Measurements from ENCODE around the gene LRRC4. TPM values are rescaled to one million over a fixed set of nuclear protein-coding genes. Genes with fewer than 3 reads are reported as not detected.
A peak's percentile ranks its signal among the peaks of the same experiment; 100 is the strongest.

Gene LRRC4
- total RNA-seq, 1 experiment from 2014 or later = not detected

DNA sequence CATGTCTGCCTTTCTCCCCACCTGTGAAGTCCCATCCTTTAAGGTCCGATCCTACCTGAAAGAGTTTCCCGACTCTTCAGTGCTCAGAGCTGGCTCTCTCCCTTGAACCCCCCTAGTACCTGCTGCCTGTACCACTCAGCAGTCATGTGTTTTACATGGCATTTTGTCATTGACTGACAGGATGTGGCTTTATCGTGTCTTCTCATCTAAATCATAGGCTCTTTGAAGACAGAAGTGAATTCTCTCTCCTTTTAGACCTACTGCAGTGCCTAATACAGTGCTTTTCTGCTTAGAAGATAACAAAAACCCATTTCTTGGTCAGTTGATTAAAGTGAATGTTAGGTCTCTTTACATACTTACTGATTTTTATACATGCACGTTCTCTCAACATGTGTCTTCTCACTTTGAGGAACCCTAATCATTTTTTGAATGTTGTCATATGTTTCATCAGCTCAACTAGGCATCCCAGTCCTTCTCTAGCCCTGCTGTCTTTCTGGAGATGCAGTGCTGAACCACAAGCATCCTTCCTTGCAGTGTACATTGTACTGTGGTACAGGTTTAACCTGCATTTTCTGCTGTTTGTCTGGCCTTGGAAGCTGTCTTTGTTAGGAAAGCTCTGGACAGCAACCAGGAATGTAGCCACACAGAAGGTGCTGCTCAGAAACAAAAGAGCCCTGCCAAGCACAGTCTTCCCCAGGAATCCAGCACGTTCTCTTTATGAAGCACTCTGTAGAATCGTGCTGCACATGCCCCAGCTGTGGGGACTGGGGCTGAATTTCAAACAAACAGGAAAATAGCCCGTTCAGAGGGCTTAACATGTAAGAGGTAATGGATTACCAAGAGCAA is 28.1 kb upstream of the LRRC4 start:
- no peak for DNase-seq (ENCODE audit: low read depth)

DNA sequence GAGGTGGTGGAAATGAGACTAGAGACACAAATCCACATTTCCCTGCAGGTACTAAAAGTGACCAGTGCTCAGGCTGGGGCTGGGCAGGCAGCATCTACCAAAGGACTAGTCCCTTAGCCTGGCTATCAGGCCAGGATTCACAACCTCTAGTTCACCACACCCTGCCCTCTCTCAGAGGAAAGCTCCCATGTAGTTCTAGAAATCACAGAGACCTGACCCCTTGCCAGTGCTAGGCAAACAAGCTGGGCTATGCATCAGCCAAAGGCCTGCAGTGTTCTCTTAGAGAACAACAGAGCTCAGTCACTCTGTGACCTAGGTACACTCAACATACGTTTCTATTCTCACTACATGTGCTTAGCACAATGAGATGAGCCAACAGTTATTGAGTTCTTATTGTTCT is 26.7 kb upstream of the LRRC4 start:
- no peak for DNase-seq (ENCODE audit: low read depth)

DNA sequence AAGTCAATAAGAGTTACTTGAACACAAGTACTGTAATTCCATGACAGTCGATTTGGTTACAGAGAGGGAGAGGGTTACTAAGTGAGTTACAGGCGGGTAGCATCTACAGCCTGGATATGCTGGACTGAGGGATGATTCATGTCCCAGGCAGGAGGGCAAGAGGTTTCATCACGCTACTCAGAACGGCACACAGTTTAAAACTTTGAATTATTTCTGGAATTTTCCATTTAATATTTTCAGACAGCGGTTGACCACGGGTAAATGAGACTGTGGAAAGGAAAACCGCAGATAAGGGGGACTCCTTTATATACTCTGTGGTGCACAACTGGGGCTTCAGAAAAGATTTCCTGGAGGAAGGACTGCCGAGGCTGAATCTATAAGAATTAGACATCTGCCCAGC is 25.7 kb upstream of the LRRC4 start:
- DNase-seq (ENCODE audit: low read depth) = peak; percentile 85

DNA sequence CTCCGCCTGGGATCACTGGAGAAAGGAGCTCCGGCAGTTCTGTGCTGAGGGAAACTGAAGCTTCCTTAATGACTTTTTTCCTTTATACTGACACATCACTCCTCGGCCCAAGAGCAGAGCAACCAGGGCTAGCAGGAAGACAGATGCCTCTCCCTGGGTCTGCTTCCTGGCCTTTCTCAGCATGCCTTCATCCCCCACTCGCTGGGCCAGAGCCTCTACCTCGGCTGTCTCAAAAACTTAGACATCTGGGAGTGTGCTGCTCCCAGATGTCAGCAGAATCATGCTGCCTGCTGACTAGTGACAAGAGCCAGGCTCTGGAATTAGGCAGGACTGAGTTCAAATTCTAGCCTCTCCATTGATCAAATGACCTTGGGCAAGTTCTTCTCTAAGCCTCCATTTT is 24.4 kb upstream of the LRRC4 start:
- peak; percentile 49 for DNase-seq (ENCODE audit: low read depth)

DNA sequence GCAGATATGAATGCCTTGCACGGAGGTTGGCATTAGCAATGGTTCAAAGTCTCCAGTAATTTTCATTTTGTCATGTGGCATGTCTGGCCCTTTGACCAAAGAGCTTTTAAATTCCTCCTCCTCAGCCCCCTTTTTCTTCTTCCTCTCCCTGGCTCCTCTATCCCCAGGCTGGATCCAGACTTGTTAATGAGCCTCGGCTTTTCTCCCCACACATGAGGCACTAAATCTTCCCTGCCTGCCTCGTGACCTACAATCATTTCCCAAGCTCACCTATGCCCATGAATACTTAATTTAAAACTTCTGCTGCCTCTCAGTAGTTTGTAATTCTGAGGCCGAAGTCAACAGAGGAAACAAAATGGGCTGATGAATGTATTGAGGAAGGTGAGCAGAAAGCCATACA is 23.3 kb upstream of the LRRC4 start:
- no peak for DNase-seq (ENCODE audit: low read depth)

DNA sequence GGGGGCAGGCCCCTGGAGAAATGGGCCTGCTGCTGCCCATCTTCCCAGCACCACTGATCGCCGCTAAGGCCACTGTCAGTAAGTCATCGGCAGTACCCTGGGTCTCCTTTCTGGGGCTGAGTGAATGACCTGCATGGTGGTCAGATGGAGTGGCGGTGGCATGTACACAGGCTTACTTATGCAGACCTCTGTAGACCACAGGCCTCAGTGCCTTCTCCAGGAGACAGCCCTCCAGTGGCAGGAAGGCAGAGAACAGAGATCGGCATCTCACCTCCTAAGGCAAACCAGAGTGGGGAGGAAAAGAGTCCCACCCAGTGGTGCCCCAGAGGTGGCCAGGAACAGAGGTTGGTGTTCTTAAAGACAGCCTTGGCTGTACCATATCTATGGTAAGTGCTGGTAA is 22.8 kb upstream of the LRRC4 start:
- DNase-seq (ENCODE audit: low read depth) = no peak

DNA sequence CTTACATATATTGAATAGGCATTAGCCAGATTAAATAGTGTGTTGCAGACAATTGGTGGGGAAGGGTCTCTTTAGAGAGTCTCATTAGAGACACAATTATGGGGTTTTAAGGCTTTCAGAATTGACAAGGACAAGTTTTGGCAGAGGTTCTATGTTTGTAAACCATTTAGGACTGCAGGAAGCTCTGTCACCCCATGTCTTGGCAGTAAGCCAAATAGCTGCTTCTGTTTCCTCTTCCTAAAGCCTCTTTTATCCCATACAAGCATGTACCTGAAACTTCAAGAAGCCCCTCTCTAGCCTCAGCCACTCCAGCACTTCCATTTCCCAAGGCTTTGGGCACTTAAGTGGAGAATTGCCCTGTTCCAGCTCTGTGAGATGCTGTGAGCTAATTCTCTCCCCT is 21.8 kb upstream of the LRRC4 start:
- peak; percentile 39 for DNase-seq (ENCODE audit: low read depth)

DNA sequence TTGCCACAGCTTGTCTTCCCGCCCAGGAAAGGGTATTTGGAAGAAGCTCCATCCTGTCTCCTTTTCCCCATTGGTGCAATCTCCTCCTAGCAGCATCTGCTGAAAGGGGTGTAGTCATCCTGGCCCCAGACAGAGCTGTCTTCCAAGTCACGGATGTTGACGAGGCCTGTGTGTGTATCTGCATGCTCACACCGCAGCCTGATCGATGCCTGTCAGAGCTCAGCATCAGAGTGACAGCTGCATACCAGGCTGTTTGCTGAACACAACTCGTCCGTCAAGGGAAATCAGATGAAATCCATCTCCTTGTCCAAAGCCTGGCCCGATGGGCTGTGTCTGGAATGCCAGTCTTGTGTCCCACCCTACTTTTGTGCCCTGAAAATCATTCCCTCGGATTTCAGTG is 21.2 kb upstream of the LRRC4 start:
- no peak for DNase-seq (ENCODE audit: low read depth)

DNA sequence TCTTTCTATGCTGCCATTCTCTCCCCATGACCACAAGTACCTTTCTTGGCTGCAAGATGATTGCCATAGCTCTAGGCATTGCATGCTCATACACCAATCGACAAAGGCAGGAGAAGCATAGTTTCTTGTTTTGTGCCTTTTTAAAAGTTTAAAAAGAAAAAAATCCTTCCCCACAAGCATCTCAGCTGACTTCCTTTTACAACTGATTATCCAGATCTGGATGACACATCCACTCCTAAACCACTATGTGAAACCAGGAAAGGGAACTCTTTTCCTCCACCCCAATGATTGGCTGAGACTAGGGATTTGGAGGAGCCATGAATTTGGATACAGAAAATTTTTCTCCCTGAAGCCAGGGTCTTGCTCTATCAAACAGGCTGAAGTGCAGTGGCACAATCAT is 14.5 kb upstream of the LRRC4 start:
- peak; percentile 63 for DNase-seq (ENCODE audit: low read depth)

DNA sequence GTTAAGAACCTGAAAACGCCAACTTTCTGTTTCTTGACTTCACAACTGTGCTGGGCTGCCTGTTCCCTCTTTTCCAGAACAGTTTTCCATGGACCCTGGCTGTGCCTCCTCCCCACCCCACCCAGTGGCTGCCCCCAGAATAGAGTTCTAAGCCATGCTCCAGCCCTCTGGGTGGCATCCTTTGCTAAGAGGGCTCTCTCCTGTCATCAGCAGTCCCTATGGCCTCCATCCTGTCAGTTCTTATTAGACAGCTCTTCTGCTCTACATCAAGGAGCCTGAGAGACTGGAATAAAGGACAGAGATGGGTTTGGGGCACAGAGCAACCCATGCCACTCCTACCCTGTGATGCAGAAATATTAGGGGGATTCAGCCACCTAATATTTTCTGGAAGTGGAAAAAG is 13.9 kb upstream of the LRRC4 start:
- no peak for DNase-seq (ENCODE audit: low read depth)

DNA sequence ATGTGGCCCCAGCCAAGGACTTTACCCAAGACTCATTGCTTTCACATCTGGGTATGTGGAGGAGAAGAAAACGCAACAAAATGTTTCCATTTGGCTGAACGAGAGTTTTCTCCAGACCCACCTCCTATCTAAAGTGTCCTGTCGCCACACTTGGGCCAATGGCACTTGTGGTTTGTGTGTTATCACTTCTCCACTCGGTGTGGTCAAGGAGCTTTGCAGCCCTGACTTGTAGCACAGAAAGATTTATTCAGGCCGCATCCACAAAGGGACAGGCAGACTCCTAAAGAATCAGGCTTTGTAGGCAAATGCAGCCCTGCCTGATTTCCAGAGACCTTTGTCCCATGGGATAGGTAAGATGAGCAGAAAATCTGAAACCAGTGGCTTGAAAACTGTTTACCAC is 12.8 kb upstream of the LRRC4 start:
- no peak for DNase-seq (ENCODE audit: low read depth)

DNA sequence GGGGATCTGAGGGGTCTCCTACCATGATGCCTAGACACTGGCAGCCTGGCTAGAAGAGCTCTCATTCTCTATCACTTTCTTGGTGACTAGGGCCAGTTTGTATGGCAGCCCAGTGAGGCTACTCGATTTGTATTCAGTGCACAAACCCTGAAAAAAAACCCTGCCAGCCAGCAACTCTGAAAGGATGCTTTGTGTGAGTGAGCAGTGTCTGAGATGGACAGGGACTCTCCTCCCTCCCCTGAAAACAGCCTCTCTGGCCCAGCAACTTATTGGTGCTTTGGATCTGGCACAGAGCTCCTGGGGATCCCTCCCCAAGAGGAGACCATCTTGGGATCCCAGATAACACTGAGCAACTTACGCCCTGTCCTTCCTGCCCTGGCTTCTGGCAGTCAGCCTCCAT is 10.8 kb upstream of the LRRC4 start:
- no peak for DNase-seq (ENCODE audit: low read depth)

DNA sequence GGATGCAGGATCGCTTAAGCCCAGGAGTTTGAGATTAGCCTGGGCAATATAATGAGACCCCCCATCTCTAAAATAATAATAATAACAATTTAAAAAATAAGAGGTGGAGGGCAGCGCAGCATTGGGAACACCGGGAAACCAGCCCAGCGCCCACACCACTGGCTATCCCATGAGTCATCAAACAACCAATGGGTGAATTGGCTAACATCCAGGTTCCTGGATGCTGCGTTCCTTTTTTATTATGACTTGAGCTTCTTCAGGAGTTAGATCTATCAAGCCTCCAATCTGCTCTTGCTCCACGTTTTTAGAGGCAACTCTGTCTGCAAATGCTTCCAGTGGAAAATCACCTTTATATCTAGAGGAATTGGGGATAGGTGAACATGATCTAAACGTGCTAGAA is 10.0 kb upstream of the LRRC4 start:
- DNase-seq (ENCODE audit: low read depth) = peak; percentile 85

DNA sequence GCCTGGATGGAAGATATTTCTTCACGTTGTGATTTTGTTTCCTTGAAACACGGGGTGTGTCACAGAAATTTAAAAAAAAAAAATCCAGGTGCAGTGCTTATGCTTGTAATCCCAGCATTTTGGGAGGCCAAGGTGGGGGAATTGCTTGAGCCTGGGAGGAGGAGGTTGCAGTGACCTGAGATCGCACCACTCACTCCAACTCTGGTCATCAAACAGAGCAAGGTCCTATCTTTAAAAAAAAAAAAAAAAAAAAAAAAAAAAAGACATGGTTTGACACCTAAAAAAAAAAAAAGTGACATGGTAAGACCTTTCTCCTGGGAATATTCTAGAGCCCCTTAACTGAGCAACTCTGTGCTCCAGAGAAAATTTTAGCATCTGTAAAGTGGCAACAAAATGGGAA is 9.0 kb upstream of the LRRC4 start:
- DNase-seq (ENCODE audit: low read depth) = no peak

DNA sequence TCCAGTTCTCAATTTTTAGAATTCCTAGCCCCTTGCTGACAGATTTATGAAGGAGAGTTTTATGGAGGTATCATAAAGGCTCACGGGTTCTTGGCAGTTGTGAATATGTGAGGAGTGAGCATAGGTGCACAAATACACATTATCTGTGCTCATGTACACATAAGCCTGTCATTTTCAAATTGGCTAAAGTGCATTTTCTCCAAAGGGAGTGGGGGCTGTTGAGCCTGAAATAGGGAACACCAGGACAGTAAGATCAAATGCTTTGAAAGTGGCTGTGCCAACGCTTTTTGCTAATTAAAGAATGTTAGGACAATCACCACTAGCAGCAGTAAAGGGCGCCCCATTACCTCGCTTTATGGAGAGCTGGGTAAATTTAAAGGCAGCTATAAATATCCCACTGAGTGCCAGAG is 8.3 kb upstream of the LRRC4 start:
- DNase-seq (ENCODE audit: low read depth) = no peak

DNA sequence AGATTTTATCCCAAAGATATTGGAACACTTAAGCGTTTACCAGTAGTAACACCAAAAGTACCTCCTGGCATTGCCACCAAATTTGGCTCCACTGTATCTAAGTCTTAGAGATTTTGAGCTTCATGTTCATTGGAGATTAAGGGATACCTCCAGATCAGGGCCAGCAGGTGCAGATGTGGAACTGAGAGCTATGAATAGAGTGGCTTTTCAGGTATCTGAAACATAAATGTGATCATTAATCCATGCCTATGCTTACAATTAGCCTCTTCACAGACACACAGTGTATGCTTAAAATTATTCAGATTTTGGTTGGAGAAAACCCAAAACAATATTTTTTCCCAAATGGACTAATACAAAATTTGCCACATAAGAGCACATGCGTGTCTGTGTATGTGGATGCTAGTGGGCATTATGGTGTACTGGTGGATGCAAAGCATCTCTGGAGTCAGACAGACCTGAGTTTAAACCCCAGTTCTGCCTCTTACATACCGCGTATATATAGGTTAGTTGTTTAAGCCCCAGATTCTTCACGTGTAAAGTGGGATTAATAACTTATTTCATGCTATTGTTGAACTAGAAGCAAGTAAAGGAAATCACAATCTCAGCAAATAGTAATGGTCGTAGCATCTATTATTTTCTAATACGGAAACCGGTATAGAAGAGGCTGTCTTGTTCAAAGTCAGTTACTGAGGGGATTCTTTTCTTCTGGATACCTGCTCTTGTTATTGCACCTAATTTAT is 6.8 kb upstream of the LRRC4 start:
- DNase-seq (ENCODE audit: low read depth) = no peak

DNA sequence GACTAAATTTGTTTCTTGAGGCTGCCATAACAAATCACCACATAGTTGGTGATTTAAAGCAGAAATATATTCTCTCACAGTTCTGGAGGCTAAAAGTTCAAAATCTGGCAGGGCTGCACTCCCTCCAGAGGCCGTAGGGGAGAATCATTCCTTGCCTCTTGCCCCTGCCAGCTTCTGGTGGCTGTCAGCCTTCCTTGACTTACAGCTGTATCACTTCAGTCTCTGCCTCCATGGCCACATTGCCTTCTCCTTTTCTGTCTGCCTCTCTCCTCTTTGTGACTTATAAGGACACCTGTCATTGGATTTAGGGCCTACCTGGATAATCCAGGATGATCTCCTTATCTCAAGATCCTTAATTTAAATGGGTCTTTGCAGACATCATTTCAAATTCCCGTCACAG is 5.8 kb upstream of the LRRC4 start:
- no peak for DNase-seq (ENCODE audit: low read depth)

DNA sequence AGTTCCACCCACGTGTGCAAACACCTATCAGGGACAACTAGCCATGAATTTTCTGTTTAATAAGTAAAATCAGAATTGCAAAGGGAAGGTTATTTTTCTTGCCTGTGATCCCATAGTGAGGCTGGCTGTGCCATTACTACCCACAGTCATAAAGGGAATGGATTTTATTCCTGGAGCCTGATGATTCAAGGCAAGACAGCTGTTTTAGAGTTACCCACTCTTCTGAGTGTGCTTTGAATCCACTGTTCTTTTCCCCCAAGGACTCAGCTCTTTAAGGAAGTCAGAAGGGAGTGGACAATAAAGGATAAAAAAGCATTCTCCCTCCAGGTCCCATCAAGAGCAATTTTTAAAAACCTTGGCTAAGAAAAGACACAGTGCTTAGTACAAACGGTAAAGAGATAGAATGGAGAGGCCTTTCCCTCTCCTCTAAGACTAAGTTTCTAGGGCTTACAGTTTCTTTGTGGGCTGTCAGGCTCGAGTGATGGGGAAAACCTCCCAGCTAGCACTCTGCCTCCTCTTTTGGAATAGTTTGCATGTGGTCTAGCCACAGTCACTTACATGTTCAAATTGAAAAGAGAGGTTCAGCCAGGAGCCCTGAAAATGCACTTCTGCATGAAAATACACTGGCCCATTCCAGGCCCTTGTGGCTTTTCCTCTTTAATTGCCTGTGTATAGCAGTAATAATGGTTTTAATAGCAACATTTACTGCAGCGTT is 5.1 kb upstream of the LRRC4 start:
- no peak for DNase-seq (ENCODE audit: low read depth)

DNA sequence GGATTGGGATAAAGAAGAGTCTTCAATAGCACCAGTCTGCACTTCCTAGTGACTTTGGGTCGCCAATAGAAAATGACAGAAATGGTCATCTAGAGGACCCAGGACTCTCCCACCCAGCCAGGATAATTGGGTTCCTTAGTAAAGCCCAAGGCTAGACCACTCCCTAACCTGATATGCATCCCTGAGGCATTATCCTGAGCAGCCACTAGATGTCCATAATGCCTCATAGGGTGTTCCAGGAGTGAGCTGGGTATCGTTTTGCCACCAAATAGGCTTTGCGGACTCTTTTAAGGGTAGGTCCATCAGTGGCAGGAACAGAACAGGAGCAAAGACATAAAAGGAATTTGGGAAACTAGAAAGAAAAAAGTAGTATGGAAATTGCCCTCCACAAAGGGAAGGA is 4.5 kb upstream of the LRRC4 start:
- no peak for DNase-seq (ENCODE audit: low read depth)

DNA sequence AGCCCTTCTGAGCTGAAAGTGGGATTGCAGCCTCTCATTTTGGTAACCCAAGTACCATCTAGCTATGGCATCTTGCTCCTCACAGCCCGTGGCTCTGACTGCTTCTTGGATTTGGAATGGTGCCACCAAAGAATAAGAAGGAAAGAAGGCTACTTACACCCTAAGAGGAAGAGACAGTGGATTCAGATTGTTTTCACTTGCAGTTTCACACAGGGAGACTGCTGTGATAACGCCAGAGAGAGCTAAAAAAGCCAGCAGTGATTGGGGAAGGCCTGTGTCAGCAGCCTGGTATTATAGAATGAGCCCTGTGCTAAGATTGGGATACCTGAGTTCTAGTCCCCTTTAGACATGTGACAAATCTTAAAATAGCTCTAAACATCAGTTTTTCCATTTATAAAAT is 3.6 kb upstream of the LRRC4 start:
- no peak for DNase-seq (ENCODE audit: low read depth)

DNA sequence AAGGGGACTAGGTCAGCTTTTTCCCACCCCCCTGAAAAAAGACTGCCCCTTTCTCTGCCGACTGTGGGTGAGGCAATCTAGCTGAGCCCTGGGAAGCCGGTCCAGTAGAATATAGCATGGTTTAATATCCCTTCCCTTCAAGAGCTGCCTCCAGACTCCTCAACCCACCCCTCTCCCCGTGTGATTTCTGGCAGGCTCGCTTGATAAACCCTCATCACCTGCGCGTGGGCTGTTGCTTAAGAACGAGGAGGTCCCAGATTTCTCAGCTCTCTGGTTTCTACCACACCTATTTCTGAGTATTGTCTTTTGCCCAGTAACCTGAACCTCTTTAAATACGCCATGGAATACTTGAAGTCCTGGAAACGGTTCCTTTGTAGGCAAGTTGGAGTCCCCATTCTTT is 2.0 kb upstream of the LRRC4 start:
- no peak for DNase-seq (ENCODE audit: low read depth)

DNA sequence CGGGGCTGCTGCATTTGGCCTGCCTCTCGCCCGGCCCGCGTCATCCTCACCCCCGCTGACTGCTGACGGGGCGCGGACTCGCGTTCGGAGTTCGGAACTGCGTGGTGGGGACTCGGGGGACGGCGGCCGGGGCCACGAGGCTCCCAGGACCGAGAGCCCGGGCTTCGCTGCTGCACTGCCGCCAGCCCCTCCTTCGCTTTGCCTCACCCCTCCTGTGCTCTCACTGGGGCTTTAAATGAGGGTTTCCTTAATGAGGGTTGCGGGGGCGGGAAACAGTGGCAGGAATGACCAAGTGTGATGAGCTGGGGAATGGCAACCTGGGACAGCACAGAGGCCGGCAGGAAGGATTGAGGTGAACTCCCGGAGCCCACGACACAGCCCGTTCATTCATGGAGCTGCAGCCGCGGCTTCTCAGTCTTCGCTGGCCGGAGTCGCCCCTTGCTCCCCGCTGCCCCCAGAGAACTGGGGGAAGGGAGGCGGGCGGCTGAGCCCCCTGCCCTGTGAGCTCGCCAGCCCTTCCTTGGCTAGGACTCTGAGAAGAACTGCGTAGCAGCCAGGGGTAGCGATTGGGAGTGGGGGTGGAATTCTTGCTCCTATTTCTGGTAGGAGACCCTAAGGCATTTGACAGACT is 1.5 kb upstream of the LRRC4 start:
- no peak for DNase-seq (ENCODE audit: low read depth)
